T-helper 2 cell treated with Interferon-gamma antibody and Interleukin-4, amounts not matched to agents 100 ng/mL and 5 ng/mL, for 36 hours (primary cell): Measurements from ENCODE around the gene NR1D1. TPM values are rescaled to one million over a fixed set of nuclear protein-coding genes. Genes with fewer than 3 reads are reported as not detected.

Experiments
- intact Hi-C: fragments of 100-400 bp; cut with micrococcal nuclease; formaldehyde crosslinking; loops from one replicate; pipeline ENCODE4 v1.15.1; 2023
- total RNA-seq: library from RNA; stranded (reverse); gene quantifications from 2 replicates; pipeline ENCODE4 v1.2.3, GENCODE V29; 2022

Gene NR1D1
- total RNA-seq, 1 donor from 2014 or later = 3.9 TPM

DNA sequence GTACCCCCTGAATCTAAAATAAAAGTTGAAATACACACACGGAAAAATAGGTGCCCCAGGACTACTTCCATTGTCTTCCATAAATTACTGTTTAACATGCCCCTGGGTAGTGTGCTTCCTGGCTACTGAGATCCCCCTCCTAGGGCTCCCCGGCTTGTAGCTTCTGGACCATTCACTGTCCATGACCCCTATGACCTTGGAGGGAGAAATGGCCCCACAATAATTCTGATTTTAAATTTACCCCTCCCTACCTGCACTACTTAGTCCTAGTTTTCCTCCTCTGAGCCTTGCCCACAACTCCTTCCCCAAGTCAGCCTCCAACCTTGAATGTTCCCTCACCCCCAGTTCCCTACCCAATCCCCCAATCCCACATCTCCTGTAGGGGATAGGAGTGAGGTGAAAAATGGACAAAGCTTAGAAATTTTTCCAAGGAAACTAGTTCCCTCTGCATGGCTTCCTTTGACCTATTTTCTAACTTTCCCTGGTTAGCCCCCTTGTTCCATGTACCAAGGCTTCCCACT, 11.9 kb upstream of the NR1D1 start:
- intact Hi-C loops = loop anchor here (2.0 to 5.0 kb wide), 3 partner anchors 35 to 175 kb away; partner anchors contain the start of gene CDC6

DNA sequence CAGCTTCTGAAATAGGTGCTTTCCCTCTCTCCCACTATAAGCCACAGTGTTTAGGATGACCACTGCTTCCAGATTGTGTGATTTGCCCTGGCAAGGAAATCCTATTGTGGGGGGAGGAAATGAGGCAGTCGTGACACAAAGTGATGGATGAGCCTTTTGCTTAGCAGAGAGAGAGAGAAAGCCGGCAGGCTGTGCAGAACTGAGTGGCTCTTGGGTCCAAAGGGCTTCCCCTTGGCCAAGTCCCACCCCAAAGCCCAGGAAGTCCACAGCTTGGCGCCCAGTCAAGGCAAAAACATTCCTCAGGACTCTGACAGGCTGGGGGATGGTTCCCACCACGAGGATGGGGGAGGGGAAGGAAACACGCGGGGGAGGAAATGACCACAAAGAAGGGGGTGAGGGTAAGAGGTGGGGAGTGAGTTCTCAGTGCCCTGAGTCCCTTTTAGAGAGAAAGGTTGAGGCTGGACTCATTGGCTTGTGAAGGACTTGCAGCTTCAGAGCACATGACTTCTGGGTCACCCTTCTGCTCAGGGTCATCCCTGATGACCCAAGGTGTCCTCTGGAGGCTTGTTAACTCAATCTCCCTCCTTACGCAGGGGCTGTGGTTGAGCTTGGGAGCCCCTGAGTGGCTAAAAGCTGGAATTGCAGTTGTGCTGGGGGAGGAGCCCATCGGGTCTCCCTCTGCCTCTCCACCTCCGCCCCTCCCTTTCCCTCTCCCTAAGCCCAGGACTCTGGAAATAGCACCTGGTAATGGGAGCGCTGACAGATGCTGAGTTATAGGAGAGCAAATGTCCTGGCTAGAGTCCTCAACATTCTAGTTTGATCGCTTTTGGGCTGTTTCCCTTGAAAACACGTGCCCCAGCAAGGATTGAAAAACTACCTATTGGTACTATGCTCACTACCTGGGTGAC, 11.1 kb upstream of the NR1D1 start:
- intact Hi-C loops = loop anchor here (1.0 to 5.0 kb wide), 5 partner anchors 11 to 176 kb away; partner anchors contain the start of genes CDC6, NR1D1 and THRA

DNA sequence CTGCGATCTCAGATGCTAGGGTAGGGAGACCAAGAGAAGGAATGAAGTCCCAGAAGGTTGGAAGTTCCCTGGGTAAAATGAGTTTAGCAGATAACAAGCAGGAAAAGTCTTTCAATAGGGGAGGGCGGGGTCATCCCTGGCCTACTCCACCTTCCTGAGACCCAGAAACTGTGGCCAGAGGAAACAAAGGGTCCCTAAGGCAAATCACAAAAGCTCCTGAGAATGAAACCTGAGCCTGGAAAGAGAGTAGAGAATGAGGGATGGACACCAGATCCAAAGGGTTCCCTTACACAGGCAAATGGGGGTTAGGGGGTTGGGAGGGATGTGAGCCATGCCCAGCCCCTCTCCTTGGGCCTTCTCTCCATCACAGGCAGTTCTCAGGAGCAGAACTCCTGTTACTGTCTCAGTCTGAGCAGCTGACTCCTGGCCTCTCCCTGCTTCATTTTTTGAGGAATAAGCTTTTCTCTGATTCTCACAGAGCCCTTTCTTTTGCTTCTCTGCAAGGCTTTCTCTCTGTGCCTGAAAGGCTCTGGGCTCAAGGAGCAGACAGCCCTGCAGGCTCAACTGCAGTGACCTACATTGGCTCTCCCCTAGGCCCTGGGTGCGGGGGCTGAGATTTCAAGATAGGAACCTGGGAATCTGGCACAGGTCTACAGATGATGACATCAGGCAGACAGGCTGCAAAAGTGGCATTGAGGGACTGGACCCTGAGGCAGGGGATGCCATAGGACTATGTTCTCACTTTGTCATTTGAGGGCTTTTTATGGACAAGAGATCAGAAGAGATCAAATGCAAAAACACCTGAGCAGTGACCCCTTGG, 9.8 kb upstream of the NR1D1 start:
- intact Hi-C loops = loop anchor here (2.0 to 5.0 kb wide), 3 partner anchors 33 to 177 kb away; partner anchors contain the start of genes CDC6 and THRA

DNA sequence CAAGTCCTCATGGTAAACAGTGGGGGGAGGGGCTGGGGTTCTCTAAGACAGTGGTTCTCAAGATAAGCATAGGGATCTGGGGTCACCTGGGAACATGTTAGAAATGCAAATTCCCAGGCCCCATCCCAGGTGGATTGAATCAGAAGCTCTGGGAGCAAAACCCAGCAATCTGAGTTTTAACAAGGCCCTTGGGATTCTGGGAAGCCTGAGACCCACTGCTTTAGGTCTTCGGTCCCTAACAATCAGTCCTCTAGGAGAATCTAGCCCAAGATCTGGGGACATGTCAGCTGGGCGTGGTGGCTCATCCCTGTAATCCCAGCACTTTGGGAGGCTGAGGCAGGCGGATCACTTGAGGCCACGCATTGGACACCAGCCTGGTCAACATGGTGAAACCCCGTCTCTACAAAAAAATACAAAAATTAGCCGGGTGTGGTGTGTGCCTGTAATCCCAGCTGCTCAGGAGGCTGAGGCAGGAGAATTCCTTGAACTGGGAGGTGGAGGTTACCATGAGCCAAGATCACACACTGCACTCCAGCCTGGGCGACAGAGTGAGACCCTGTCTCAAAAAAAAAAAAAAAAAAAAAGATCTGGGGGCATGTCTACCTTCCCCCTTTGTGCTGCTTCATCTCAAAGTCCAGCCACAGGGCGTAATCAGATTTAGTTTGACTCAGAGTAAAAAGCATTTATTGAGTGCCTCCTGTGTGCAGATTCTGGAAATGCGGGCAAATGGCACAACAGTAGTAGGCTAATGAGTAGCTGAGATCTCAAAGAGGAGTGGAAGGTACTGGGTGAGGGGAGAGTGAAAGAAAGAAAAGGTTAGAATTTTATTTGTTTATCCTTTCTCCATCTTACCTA, 8.8 kb upstream of the NR1D1 start:
- intact Hi-C loops = loop anchor here (1.0 kb wide), 1 partner anchor 13 kb away; no protein-coding TSS in a partner anchor

DNA sequence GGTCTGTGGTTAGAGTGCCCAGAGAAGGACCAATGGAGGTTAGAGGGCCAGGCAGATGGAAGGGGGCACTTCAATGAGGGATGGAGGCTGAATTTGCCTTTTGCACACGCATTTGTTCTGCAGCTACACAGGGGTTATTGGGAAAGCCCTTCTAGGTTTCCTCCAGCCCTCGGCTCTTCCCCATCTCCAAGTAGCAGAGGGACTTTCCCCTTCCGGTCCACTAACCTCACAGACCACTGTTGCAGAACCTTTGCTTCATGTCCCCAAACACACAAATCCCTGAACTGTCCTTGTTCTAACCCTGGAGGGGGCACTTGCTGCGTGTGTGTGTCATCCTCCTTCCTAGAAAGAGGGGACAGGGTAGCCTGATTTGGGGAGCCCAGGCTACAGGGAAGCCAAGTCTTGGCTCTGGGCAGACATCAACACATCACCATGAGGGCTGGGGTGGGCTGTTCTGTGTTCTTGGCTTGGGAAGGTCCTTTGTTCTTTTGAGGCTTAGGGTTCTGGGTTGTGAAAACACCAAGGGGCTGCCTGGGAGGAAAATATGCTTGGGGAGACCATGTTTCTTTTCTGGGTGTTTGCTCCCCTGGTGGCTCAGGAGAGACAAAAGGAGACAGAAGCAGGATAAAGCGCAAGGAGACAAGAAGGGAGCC, 7.3 kb upstream of the NR1D1 start:
- intact Hi-C loops = loop anchor here (1.0 kb wide), 1 partner anchor 11 kb away; no protein-coding TSS in a partner anchor

DNA sequence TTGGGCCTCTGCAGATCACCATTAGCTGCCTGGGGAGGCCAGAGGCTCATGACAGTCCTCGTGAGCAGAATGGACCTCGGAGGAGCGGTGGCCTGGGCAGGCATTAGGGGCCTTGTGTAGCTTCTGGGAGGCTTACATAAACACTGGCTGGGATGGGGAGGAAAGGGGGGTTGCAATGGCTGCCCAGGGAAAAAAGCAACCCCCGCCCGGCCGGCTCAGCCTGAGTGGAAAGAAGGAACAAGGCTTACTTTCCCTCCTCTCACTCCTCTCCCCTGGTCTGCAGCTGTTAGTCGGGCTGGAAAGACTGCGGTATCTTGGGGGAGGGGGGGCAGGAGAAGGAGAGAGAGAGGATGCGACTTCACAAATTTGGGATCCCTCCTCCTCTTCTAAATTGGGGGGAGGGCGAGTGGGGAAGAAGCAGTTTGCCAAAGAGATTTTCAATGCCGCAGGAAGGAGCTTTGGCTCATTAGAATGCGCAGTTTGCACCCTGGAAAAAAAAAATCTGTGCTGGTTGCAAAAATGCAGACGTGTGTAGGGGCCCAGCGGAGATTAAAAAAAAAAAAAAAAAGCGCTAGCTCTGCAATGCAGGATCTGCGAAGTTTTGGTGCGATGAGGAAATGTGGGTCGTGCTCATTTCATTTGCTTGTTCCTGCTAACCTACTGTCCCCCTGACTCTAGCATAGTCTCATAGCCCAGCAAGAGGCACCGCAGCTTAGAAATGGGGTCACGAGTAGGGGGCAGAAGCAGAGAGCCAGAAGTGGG, 6.6 kb upstream of the NR1D1 start:
- intact Hi-C loops = no loop called here

DNA sequence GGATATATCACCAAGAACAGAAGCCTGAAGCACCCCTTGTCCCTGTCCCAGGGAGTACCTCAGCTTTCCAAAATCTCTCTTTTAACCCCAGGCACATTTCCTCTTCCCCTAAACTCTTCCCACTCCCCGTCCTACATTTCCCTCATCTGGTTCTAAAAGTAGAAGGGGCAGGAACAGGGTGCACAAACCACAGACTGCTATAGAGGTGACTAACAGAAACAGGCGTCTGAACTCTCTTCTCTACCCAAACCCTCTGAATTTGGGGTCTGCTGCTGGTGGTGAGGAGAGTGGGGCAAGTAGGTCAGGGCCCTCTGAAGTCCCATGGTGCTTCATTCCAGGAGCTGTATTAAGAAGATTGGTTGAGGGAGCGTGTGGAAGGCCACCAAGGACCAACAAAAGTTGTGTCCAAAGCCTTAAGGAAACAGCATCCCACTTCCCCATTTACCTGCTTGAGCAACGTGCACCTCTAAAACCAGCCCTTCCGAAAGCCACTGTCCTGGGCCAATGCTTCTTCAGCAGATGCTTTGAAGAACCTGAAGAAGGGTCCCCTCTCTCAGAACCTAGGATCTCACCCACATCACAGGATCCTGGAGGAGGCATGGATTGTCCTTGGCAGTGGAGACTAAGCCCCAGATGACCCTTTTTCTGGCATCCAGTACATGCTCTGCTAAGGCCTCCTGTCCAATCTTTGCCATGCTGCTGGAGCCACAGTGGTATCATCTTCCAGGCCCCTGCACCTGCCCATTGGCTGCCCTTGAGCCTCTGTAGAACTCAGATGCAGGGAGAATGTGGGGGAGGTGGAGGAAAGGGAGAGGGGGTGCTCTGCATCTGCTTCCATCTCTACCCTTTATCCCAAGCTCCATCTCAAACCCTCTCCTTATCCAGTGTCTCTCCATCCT, 5.7 kb upstream of the NR1D1 start:
- intact Hi-C loops = no loop called here

DNA sequence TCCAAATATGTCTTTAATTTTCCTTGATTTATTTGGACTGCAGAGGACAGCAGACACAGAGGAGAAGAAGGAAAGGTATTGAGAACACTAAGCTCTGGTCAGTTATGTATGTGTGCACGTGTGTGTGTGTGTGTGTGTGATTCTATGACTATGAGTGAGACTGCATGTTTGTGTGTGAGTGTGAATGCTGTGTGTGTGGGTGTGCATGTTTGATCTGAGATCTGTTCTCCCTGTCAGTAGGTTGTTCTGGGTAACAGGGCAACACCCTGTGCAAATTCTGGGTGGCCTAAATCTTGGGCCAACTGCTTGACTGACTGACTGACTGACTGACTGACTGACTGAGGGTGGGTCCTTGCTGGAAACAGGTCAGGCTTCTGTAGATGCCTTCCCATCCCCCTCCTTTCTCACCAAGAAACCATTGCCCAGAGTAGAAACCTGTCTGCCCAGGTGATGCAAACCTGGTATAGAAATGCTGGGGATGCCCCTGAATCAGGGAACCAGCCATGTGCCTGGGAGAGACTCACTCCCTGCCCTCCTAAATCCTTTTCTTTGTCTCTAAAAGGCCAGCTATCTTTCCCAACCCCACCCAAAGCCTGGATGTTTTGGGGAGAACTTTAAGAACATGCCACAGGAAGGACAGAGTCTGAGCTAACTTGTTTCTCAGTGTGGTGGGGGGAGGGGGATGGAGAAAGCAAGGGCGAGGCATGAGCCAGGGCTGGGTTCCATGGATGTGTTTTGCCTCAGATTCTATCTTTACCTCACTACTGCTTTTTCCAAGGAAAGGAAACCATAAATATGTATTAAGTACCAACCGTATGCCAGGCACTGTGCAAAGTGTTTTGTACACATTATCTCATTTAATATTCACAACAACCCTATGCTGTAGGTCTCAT, 4.5 kb upstream of the NR1D1 start:
- intact Hi-C loops = no loop called here

DNA sequence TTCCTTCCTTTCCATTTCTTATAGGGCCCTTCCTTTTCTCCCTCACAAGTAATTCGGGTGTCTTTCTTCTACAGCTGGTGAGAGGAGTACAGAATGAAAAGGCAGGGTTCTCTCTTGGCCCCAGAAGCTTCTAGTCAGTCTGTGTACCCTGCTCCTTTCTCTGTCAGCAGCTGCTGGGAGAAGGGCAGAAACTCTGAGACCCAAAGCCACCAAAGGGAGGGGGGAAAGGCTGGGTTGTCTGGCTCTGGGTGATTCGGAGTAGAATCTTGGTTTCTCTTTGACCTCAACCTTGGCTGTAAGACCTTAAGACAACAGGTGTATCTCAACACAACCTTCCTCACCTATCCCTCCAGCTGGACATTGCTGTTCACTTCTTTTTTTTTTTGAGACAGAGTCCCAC, 3.3 kb upstream of the NR1D1 start:
- intact Hi-C loops = no loop called here

DNA sequence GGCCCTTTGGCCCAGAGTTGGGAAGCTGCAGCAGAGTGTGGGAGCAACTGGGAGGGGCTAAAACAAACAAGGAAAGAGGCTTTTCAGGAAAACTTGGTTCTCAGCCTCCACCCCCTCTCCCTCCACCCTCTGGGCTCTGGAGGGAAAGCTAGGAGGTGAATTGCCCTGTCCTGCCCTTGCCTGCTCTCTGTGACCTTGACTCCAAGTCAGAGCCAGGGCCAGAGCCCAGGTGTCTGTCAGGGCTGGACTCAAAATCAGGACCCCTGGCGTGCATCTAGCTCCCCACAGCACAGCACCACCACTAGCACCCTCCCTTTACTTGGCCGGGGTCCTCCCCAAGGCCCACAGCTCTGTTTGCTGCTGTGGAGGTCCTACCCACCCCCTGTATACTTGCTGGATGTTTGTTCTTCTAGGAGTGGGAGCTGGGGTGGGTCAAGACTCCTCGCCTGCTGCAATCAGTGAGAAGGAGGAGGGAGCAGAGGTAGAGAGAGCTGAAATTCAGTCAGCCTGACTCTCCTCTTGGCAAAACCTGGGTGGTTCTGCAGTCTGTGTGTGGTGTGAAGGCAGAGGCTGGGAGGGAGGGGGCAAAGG, 2.8 kb upstream of the NR1D1 start:
- intact Hi-C loops = no loop called here

DNA sequence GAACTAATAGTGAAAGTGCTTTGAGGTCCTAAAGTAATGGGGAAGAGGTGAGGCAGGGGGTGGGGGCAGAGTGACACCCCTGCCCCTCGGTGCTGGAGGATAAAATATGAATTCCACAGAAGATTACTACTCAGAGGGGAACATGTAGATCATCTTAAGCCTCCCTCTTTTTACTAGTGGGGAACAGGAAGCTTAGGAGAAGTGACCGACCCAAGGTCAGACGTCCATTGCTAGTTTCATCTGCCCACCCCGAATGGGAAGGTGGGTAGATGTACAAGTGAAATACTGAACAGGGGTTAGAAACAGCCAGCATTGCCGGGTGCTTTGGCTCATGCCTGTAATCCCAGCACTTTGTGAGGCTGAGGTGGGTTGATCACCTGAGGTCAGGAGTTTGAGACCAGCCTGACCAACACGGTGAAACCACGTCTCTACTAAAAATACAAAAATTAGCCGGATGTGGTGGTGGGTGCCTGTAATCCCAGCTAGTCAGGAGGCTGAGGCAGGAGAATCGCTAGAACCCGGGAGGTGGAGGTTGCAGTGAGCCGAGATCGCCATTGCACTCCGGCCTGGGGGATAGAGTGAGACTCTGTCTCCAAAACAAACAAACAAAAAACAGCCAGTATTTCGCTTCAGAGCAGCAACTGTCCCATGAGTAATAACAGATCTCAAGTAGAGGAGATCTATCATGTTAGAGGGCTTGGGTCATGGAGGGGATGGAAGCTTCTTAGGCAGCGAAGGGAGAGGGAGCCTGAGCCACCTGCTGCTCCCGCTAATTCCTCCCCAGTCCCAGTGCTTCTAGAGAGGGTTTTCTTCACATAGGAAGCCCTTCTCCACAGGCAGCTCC, 1.2 kb upstream of the NR1D1 start:
- intact Hi-C loops = no loop called here

DNA sequence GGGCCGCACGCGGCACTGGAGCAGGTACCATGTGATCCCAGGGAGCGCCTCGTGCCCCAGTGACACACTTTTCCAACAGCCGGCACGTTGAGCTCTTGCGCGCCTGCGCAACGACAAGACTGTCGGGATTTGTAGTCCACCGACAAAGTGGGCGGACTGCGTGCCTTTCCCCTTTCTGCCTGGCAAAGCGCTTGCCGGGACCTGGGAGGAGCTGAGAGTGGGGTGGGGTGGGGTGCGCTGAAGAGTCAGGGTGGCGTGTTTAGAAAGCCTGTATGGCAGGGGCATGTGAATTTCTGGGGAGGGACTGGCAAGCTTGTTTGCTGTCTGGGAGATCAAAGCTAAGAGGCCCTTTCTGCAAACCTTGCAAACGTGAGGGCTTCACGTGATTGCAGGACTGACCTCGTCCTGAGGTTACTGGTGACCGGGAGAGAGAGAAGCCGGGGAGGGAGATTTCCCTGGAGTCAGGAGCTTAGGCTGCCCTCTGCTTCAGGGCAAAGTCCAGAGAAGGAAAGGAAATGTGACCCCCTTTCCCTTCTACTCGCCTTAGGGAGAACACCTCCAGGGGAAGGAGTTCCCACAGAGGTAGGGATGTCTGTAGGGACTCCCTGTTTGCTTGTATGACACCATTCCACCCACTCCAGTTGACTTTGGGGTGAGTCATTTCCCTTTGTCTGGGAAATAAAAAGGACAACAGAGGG, 429 bp upstream of the NR1D1 start:
- intact Hi-C loops = loop anchor here (1.0 kb wide), 1 partner anchor 10 kb away; no protein-coding TSS in a partner anchor

DNA sequence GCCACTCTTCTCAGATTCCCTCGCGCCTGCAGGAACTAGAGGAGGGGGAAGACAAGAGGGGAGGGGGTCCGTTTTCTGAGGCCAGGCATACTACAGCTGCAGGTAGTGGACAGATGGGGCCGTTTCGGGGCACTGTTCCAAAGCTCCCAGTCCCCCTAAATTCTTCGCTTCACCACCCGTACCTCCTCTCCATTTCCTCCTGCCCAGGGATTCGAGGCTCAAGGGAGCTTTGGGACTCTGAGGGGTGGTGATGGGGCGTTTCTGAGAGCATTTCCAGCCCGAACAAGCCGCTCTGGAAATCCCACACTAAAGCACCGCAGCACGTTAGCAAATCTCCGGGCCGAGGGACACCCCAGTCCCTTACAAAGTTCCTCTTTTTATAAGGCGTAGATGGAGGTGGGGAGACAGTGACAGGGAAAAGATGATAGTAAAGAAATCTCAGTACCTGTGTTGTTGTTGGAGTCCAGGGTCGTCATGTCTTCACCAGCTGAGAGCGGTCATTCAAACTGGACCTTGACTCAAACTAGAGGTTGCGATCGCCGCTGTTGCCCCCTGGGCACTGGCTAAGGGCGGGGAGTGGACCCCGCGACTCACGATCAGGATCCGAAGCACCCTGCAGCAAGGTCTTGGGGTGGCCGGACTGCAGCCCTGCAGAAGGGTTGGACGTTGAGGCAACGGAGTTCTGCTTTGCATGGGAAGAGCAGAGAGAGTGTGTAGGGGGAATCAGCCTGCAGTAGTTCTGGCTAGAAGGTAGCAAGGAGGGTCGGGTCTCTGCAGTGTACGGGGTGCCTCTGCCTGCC, 570 bp downstream of the NR1D1 start:
- intact Hi-C loops = loop anchor here (1.0 to 5.0 kb wide), 3 partner anchors 11 to 173 kb away; partner anchors contain the start of genes LRRC3C, ORMDL3 and THRA
